Lower leg skin (tissue), 4 donors: Measurements from ENCODE around the gene ARMC12. TPM values are rescaled to one million over a fixed set of nuclear protein-coding genes. Genes with fewer than 3 reads are reported as not detected.

Source experiments
- DNase-seq, 2 donors: peaks; one replicate each; pipeline ENCODE4 v3.0.0-alpha.2; 2019; ENCODE audit warnings: low spot score in 2 of 2
- H3K4me3 ChIP-seq: fragments of 200-600 bp; sonication (generic); 2 replicates; pipeline ENCODE4 v1.5.1; 2017; ENCODE audit warnings: mild to moderate bottlenecking, low read depth; ENCODE audit not compliant: poor library complexity, severe bottlenecking
- CTCF ChIP-seq, 3 donors: fragments of 450-650 bp; IDR thresholded peaks; one replicate each; pipeline ENCODE4 v1.5.1; 2016; ENCODE audit warnings: antibody characterized with exemption in 3 of 3, mild to moderate bottlenecking in 3 of 3, moderate library complexity in 2 of 3
- POLR2A ChIP-seq, 2 donors: fragments of 450-650 bp; IDR thresholded peaks; one replicate each; pipeline ENCODE4 v1.6.1; 2016 to 2017; ENCODE audit warnings: antibody characterized with exemption in 2 of 2, mild to moderate bottlenecking in 1 of 2, moderate library complexity in 1 of 2
- WGBS, 2 donors: methylation state at CpG; one replicate each; pipeline ENCODE4 v1.1.5; 2018; 5-methylcytosine and 5-hydroxymethylcytosine counted together
- intact Hi-C: fragments of 100-400 bp; cut with DNase I; formaldehyde crosslinking; loops from one replicate; pipeline ENCODE4 v1.15.0; 2023; ENCODE audit warnings: low total_unique reads
- total RNA-seq, 4 donors: library from RNA; depleted of rRNA; stranded (reverse); fragments of >200 nt; gene quantifications; one replicate each; pipeline ENCODE4 v1.1.0, GENCODE V29; 2016

The ARMC12 gene
- total RNA-seq, 4 donors from 2014 or later = 0.52 TPM; not detected in 3

GRCh38 chr6:35776364-35777215 is 39.8 kb downstream of the ARMC12 start, which contains the start of gene CLPSL2:
CLPSL2 (plus strand) TSS chr6:35776598; CDS start chr6:35776619, 21 bp downstream.
- no peak within 1 kb of the TSS for H3K4me3 ChIP-seq
- DNase-seq = no peak
- 2 to 3% methylated on average over 43 to 56 of the region's 56 CpGs for WGBS, 2 donors
- no peak for TF ChIP-seq CTCF (IDR thresholded peaks at IDR 0.05)
- TF ChIP-seq POLR2A (IDR thresholded peaks at IDR 0.05) = no peak
- intact Hi-C loops = no loop called here

GRCh38 chr6:35777356-35778102 is 40.7 kb downstream of the ARMC12 start:
- 77 to 78% methylated on average over 10 of the region's 10 CpGs for WGBS, 2 donors
- no peak for DNase-seq
- intact Hi-C loops = no loop called here
- no peak for TF ChIP-seq POLR2A (IDR thresholded peaks at IDR 0.05)
- TF ChIP-seq CTCF (IDR thresholded peaks at IDR 0.05) = no peak
- no peak overlapping the region for H3K4me3 ChIP-seq

GRCh38 chr6:35778437-35778836 is 41.6 kb downstream of the ARMC12 start:
- WGBS, 2 donors = 42 to 73% methylated on average over 2 of the region's 2 CpGs
- no peak for DNase-seq
- intact Hi-C loops = no loop called here
- TF ChIP-seq POLR2A (IDR thresholded peaks at IDR 0.05) (no peak), CTCF (IDR thresholded peaks at IDR 0.05) (no peak)
- no peak overlapping the region for H3K4me3 ChIP-seq

GRCh38 chr6:35780719-35781118 is 43.9 kb downstream of the ARMC12 start, which contains the start of gene CLPSL1:
CLPSL1 (plus strand) TSS chr6:35781019; CDS start chr6:35781111, 92 bp downstream.
- no peak for DNase-seq
- intact Hi-C loops = no loop called here

GRCh38 chr6:35781290-35781689 is 44.5 kb downstream of the ARMC12 start:
- 84 to 95% methylated on average over 2 of the region's 2 CpGs for WGBS, 2 donors
- no peak for DNase-seq
- H3K4me3 ChIP-seq = no peak overlapping the region
- TF ChIP-seq CTCF (IDR thresholded peaks at IDR 0.05) (no peak), POLR2A (IDR thresholded peaks at IDR 0.05) (no peak)
- intact Hi-C loops = no loop called here

More at GRCh38 chr6:35780719-35781118, 43.9 kb downstream of the ARMC12 start, which contains the start of gene CLPSL1:
- 86 to 88% methylated on average over 7 of the region's 7 CpGs for WGBS, 2 donors
- no peak for TF ChIP-seq CTCF (IDR thresholded peaks at IDR 0.05)
- TF ChIP-seq POLR2A (IDR thresholded peaks at IDR 0.05) = no peak
- H3K4me3 ChIP-seq = no peak within 1 kb of the TSS
